Spleen (tissue), 11 donors: ENCODE results near the gene CCHCR1. TPM values are rescaled to one million over a fixed set of nuclear protein-coding genes. Genes with fewer than 3 reads are reported as not detected.
"Not testable (repeated sequence)": the region's sequence is repeated elsewhere in the genome, so short reads cannot be mapped to it uniquely, and the experiment has no call there.

ENCODE experiments used
- DNase-seq: peaks from one replicate; pipeline ENCODE4 v3.0.0-alpha.2; 2020
- H3K27ac ChIP-seq, 8 donors: fragments of 200-600 bp; sonication (generic) in 7 of 8; 1 replicate in 4 of 8; 2 replicates in 4 of 8; pipeline versions ENCODE4 v1.5.0 to v1.8.0; 2016 to 2021; ENCODE audit warnings: inconsistent platforms in 4 of 8, mild to moderate bottlenecking in 4 of 8, moderate library complexity in 1 of 8
- H3K27me3 ChIP-seq, 7 donors: fragments of 200-600 bp; sonication (generic) in 6 of 7; replicated peaks in 1 of 7; 1 replicate in 4 of 7; 2 replicates in 3 of 7; pipeline versions ENCODE4 v1.5.0 to v1.8.0; 2016 to 2021; ENCODE audit warnings: inconsistent platforms in 3 of 7, mild to moderate bottlenecking in 1 of 7
- H3K36me3 ChIP-seq, 6 donors: fragments of 200-600 bp; sonication (generic) in 5 of 6; 1 replicate in 4 of 6; 2 replicates in 2 of 6; pipeline versions ENCODE4 v1.5.0 to v1.8.0; 2016 to 2021; ENCODE audit warnings: inconsistent platforms in 2 of 6
- H3K4me1 ChIP-seq, 6 donors: fragments of 200-600 bp; sonication (generic) in 5 of 6; 1 replicate in 3 of 6; 2 replicates in 3 of 6; pipeline versions ENCODE4 v1.5.0 to v1.8.0; 2016 to 2021; ENCODE audit warnings: inconsistent platforms in 3 of 6
- H3K4me3 ChIP-seq, 8 donors: fragments of 200-600 bp; sonication (generic) in 7 of 8; 1 replicate in 4 of 8; 2 replicates in 4 of 8; pipeline versions ENCODE4 v1.5.0 to v1.8.0; 2016 to 2021; ENCODE audit warnings: inconsistent platforms in 4 of 8, mild to moderate bottlenecking in 4 of 8, moderate library complexity in 2 of 8
- H3K9me3 ChIP-seq, 8 donors: fragments of 200-600 bp; sonication (generic) in 7 of 8; 1 replicate in 4 of 8; 2 replicates in 4 of 8; pipeline versions ENCODE4 v1.5.0 to v1.8.0; 2016 to 2021; ENCODE audit warnings: inconsistent platforms in 4 of 8
- POLR2A ChIP-seq, 3 donors: fragments of 450-650 bp; IDR thresholded peaks; one replicate each; pipeline ENCODE4 v1.5.1; 2017; ENCODE audit warnings: antibody characterized with exemption in 3 of 3, mild to moderate bottlenecking in 1 of 3
- POLR2AphosphoS5 ChIP-seq, 3 donors: sonication (generic); formaldehyde crosslinking; IDR thresholded peaks; one replicate each; pipeline ENCODE4 v1.5.1; 2017; ENCODE audit warnings: antibody characterized with exemption in 3 of 3
- WGBS, 5 donors: extraction: QIAGEN DNeasy Blood & Tissue Kit in 3 of 5; methylation state at CpG; one replicate each; pipeline versions ENCODE4 v1.1.5 to v1.1.7; 2013 to 2018; 5-methylcytosine and 5-hydroxymethylcytosine counted together
- intact Hi-C: fragments of 100-400 bp; cut with DNase I; formaldehyde crosslinking; loops from one replicate; pipeline ENCODE4 v1.15.0; 2023; ENCODE audit warnings: low total_unique reads
- polyA plus RNA-seq, 3 donors: library from polyadenylated mRNA; stranded (reverse); fragments of 200-250 nt; gene quantifications; one replicate each; pipeline ENCODE4 v1.2.1, GENCODE V29; 2013
- total RNA-seq, 7 donors: library from RNA; depleted of rRNA in 3 of 7; stranded (reverse); fragments of >200 nt in 3 of 7; fragmentation: NEBNext Ultra II Directional in 4 of 7; extraction: Animal tissue kit (Norgen Biotek cat#: 25700) in 4 of 7; gene quantifications; one replicate each; pipeline versions ENCODE4 v1.1.0 to v1.2.1, GENCODE V29; 2016 to 2021
- TF ChIP-seq, protein P1 (sequence below), 11 experiments: fragments of 200-600 bp in 7 of 11; fragments of 450-650 bp in 4 of 11; sonication (generic) in 4 of 11; IDR thresholded peaks in 8 of 11; conservative IDR thresholded peaks in 3 of 11; 1 replicate in 7 of 11; 2 replicates in 4 of 11; pipeline versions ENCODE4 v1.4.0 to v1.8.0; 2016 to 2021; ENCODE audit warnings: antibody characterized with exemption in 11 of 11, inconsistent platforms in 4 of 11, mild to moderate bottlenecking in 1 of 11
- donor health status: healthy with polysubstance abuse.
- donor health status: DM: no; HTN: no; CAD: no; lungs with moderate emphysema.
- donor health status: DM: no; HTN: no; CAD: no.
- donor health status: Bipolar disorder and iron deficiency.
- donor health status: healthy.
- donor health status: DM: no; HTN: no; CAD: no.
- donor health status: DM: yes; HTN: yes; CAD: no.

The CCHCR1 gene
- total and polyA plus RNA-seq, 10 donors: 7.7 to 22.5 (median 13.9) TPM

DNA sequence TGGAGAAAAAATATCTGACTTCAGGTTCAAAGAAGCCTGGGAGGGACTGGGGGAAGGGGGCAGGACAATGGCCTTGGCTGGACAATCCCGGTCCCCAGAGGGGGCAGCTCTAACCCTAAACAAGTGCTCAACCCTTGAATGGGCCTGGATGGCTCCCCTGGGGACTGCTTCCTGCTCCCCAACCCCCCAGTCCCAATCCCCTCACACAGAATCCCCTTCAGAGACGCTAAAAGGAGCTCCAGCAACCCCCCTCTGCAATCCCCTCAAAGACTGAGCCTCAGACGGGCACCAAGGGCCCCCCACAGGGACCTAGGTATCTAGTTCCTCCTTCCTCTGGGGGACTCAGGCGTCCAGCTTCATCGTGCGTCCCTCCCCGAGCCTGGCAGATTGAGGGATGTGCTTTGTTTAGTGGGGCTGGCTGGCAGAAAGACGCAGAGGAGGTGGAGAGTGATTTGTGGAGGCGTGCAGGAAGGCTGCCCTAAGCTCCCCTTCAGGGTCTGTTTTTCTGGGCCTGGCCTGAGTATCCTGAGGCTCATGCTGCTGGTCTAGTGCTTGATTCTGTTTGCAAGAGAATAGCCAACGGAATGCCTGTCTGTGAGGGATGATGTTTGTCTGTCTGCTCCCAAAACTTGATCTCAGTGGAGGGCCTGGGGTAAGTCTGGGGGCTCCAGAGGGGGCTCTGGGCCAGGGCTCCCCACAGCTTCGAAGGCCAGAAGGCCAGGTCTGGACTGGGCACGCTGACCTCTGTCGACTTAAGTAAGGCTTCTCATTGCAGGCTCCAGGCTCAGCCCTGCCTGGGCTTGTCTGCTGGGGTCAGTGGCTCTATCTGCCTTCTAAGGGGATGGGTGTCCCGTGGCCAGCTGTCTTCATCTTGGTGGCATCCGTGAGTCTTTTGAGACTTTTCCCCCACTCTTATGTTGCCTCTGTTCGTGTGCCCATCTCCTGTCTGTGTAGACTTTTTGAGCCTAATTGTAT, 14.6 kb upstream of the CCHCR1 start:
- Histone ChIP-seq H3K4me3 (no peak overlapping the region), H3K36me3 (peaks cover 0 to 7% (median 0%) of the 10 kb centered on the region in 6 donors), H3K27me3 (no peaks in the 10 kb centered on the region), H3K9me3 (no peaks in the 10 kb centered on the region), H3K4me1 (no peaks in the 10 kb centered on the region), H3K27ac (no peak overlapping the region)
- DNase-seq: no peak
- 58 to 74% (median 72%) methylated on average over 14 to 16 of the region's 16 CpGs for WGBS, 5 donors
- TF ChIP-seq POLR2AphosphoS5 (IDR thresholded peaks at IDR 0.05) (no peak), POLR2A (IDR thresholded peaks at IDR 0.05) (no peak)
- TF ChIP-seq, protein P1, sequence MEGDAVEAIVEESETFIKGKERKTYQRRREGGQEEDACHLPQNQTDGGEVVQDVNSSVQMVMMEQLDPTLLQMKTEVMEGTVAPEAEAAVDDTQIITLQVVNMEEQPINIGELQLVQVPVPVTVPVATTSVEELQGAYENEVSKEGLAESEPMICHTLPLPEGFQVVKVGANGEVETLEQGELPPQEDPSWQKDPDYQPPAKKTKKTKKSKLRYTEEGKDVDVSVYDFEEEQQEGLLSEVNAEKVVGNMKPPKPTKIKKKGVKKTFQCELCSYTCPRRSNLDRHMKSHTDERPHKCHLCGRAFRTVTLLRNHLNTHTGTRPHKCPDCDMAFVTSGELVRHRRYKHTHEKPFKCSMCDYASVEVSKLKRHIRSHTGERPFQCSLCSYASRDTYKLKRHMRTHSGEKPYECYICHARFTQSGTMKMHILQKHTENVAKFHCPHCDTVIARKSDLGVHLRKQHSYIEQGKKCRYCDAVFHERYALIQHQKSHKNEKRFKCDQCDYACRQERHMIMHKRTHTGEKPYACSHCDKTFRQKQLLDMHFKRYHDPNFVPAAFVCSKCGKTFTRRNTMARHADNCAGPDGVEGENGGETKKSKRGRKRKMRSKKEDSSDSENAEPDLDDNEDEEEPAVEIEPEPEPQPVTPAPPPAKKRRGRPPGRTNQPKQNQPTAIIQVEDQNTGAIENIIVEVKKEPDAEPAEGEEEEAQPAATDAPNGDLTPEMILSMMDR (IDR thresholded peaks at IDR 0.05 in 8 of 11, conservative IDR thresholded peaks at IDR 0.05 in 3 of 11): no peak
- intact Hi-C loops: no loop called here

DNA sequence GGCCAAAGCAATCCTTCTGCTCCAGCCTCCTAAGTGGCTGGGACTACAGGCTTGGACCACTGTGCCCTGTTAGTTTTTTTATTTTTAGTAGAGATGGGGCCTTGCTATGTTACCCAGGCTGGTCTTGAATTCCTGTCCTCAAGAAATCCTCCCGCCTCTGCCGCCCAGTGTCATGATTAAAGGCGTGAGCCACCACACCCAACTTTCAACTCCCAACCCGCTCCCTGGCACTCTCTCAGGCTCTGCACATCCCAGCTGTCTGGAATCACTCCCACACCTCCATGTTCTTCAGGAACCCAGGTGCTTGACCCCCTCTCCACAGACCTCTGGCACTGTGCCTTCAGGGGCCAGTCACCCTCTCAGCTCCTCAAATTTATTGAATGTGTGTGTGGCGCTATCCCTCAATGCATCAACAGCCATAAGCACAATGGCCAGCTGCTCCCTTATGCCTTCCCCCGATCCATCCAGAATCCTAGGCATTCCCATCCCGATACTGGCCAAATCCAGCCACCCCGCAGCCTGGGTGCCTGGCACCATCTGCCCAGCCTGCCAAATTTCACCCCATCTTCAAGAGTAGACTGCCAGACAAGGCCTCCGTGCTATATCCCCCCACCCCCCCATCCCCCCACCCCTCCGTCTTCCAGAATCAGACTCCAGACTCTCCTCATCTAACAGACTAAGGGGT, 13.5 kb upstream of the CCHCR1 start:
- 86 to 96% (median 92%) methylated on average over 10 of the region's 10 CpGs for WGBS, 5 donors
- no peak overlapping the region for H3K4me3 ChIP-seq
- DNase-seq: no peak
- H3K9me3 ChIP-seq: no peaks in the 10 kb centered on the region
- H3K4me1 ChIP-seq: no peaks in the 10 kb centered on the region
- no peak overlapping the region for H3K27ac ChIP-seq
- no peaks in the 10 kb centered on the region for H3K27me3 ChIP-seq
- TF ChIP-seq POLR2A (IDR thresholded peaks at IDR 0.05) (no peak), POLR2AphosphoS5 (IDR thresholded peaks at IDR 0.05) (no peak)
- TF ChIP-seq, protein P1 (IDR thresholded peaks at IDR 0.05 in 8 of 11, conservative IDR thresholded peaks at IDR 0.05 in 3 of 11): no peak
- intact Hi-C loops: no loop called here
- peaks cover 0 to 7% (median 0%) of the 10 kb centered on the region in 6 donors for H3K36me3 ChIP-seq

DNA sequence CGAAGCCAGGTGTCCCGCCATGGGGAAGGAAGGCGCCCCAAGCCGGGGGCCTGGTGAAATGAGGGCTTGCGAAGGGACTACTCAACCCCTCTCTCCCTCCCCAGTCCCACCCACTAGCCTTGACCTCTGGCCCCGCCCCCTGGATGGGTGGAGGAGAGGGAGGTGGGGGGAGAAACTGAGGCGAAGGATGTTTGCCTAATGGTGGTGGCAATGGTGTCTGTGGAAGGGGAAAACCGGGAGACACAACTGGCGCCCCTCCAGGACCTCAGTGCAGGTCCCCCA, 12.9 kb upstream of the CCHCR1 start, which contains the start of gene POU5F1:
POU5F1 (minus strand) TSS at position 83 of the 282 bp plus-strand sequence; CDS start at position 21, 62 bp downstream.
- Histone ChIP-seq H3K9me3 (no peaks in the 10 kb centered on the region), H3K4me3 (no peak within 1 kb of the TSS), H3K36me3 (peaks cover 0 to 5% (median 0%) of the 10 kb centered on the region in 6 donors), H3K4me1 (peaks cover 0 to under 1% (median 0%) of the 10 kb centered on the region in 6 donors), H3K27me3 (no peaks in the 10 kb centered on the region), H3K27ac (no peak within 1 kb of the TSS)
- intact Hi-C loops: no loop called here
- 76 to 84% (median 83%) methylated on average over 5 to 9 of the region's 9 CpGs for WGBS, 5 donors
- DNase-seq: no peak
- TF ChIP-seq POLR2AphosphoS5 (IDR thresholded peaks at IDR 0.05) (no peak), POLR2A (IDR thresholded peaks at IDR 0.05) (no peak)
- TF ChIP-seq, protein P1 (IDR thresholded peaks at IDR 0.05 in 8 of 11, conservative IDR thresholded peaks at IDR 0.05 in 3 of 11): no peak

DNA sequence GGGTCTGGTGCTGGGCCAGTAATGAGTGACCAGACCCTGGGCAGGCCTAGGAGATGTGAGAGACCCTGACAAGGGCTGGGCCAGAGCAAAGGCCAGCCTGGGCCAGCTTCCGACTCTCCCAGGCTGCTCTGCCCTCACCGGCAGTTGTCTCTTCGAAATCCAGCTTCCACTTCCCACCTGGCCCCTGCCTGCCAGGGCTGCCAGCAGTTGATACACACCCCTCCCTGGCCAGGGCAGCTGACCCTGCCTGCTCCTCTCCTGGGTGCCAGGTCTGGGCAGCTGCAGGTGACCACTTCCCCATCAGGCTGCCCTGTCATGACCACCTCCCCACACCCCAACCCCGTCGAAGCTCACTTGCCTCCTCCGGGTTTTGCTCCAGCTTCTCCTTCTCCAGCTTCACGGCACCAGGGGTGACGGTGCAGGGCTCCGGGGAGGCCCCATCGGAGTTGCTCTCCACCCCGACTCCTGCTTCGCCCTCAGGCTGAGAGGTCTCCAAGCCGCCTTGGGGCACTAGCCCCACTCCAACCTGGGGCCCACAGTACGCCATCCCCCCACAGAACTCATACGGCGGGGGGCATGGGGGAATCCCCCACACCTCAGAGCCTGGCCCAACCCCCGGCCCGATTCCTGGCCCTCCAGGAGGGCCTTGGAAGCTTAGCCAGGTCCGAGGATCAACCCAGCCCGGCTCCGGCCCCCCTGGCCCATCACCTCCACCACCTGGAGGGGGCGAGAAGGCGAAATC, 12.4 kb upstream of the CCHCR1 start:
- WGBS, 5 donors: 73 to 83% (median 77%) methylated on average over 14 to 23 of the region's 23 CpGs
- H3K4me1 ChIP-seq, H3K9me3 ChIP-seq, DNase-seq, H3K27me3 ChIP-seq, H3K36me3 ChIP-seq, H3K4me3 ChIP-seq, intact Hi-C loops, H3K27ac ChIP-seq: not testable (repeated sequence)
